ENCODE results near the gene VSNL1.

Gene VSNL1

DNA sequence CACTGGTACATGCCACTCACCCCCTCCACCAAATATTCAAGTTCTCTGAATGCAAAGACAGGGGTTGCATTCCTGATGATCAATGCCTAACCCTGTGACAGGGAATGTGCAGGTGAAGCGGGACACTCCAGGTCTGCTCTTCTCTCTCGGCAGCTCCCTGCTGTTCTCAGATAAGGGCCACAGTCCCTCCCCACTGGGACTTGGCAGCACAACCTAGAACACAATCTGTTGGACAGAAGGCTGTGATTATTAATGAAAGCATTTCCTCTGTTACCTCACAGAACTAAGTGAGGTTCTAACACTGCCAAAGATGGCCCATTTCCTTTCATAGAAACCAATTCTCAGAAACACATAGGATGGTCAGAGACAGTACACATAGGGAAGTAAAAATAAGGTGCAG lies 42.7 kb downstream of the VSNL1 start:
- no peak for DNase-seq (ENCODE audit: low read depth, low spot score)

DNA sequence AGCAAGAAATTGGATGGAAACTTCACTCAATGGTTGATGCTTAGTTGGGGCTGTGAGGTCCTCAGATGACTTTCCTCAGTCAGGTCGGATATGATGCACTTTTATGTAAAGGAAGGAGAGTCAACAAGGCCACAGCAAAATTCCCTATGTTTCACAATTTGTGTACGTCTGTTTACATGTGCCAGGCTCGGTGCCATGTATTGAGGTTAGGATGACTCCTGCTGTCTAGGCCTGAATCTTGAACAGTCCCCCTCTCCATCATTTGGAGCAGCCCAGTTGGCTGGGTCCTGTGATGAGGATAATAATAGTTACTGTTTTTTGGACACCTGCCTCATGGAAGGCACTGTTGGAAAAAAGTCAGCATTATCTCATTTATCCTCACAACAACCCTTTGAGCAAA lies 43.1 kb downstream of the VSNL1 start:
- DNase-seq (ENCODE audit: low read depth, low spot score): no peak

DNA sequence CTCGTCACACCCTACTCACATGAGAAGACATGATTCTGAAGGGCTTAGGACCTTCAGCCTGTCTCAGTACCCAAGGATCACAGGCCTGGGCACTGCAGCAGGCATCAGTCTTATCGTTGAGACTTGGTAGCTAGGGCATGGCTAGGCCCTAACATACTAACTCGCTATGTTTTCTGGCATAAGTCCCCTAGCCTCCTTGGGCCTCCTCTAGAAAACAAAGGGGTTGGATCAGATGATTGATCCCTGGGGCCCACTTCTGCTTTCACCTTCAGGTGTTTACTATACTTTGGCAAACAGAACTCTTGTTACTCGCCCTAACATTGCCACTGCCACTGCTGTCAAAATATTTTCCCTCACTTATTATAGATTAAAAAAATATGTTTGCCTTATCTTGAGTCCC lies 44.2 kb downstream of the VSNL1 start:
- DNase-seq (ENCODE audit: low read depth, low spot score): no peak

DNA sequence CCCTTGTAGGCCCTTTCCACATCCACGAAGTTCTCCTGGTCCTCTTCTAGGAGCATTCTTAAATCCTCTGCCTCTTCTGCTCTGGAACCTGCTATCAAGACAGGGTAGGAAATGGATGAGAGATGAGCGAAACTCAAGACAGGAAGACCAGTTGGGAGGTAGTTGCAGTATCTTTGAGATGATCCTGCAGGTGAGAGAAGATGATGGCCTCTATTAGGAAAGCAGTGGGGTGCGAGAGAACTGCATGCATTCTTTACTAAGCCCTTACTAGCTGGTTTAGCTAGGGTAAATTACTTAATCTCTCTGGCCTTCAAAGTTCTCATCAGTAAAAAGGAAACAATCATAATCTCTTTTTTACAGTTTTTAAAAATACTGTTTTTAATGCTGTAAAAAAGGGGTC lies 47.0 kb downstream of the VSNL1 start:
- DNase-seq (ENCODE audit: low read depth, low spot score): no peak

DNA sequence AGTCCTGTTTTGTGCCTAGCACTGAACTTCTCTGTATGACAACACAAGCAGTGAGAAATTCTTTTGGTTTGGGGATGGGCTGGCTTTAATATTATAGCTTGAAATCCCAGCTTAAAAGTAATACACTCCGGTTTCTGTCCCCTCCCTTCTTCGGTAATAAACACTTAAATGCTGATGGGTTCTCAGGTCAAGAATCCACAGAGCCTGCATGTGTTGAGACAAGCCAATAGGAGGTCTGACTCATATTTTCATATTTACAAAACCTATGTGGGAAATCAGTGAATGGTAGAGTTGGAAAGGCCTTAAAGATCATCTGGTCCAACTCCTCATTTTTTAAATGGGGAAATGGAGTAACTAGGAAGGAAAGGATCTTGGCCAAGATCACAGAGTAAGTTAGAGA lies 47.5 kb downstream of the VSNL1 start:
- DNase-seq (ENCODE audit: low read depth, low spot score): no peak

DNA sequence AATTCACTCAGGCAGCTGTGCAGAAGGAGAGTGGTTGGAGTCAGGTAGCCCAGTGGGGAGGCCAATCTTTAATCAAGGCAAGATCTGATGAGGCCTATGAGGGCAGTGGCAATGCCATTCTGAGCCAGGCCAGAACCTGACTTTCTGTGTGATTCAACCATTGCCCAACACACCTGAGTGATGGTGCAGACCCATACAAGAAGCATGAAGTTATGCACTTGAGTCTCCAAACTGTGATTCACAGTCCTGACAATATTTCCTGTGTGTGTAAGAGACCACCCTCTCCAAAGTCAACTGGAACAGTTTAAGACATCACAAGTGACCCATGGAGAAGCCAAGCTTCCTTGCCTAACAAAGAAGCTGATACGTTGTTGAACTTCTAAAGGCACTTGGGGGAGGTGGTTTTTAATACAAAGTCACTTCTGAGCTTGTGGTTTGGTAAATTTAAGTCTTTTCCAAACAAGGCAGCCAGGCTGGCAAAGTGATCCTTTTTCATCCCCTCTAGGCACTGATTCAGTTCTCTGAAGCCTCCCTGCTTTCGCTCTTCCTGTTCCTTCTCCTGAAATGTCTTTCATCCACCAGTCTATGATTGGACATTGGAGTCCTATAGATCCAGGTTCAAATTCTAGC lies 49.0 kb downstream of the VSNL1 start:
- no peak for DNase-seq (ENCODE audit: low read depth, low spot score)

DNA sequence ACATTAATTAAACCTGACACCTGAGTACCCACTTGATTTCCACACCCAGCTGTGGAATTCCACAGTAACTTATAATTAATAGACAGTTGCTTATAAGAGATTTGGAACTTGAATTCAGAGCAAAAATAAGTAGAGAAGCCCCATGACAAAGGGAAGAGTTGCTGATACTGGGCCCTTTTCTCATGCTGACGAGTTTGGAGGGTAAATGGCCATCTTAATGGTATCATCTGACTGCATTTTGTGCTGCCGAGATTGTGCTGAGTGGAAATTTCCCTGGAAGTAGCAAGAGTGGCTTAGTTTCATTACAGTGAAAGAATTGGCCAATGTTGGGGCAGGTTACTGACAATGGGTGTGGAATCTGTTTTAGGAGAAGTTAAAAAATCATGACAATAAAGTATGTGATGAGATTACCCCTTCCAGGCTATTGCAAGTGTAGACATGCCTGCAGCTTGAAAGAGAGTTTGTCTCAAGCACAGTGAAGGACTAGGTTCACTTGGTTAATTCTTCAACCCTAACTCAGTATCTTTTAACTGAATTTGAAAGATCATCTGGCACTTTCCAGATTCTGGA lies 49.9 kb downstream of the VSNL1 start:
- DNase-seq (ENCODE audit: low read depth, low spot score): no peak

DNA sequence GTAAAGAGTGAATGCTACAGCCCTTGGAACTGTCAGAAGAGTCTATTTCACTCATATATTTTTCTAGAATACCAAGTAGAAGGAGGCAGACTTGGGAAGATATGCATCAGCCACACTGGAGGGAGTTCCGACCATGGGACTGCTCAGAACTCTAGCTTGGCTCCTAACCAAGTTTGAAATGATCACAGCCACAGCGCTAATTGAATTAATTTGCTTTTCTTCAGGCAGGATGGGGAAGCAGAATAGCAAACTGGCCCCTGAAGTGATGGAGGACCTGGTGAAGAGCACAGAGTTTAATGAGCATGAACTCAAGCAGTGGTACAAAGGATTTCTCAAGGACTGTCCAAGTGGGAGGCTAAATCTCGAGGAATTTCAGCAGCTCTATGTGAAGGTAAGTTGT lies 51.4 kb downstream of the VSNL1 start:
- no peak for DNase-seq (ENCODE audit: low read depth, low spot score)

DNA sequence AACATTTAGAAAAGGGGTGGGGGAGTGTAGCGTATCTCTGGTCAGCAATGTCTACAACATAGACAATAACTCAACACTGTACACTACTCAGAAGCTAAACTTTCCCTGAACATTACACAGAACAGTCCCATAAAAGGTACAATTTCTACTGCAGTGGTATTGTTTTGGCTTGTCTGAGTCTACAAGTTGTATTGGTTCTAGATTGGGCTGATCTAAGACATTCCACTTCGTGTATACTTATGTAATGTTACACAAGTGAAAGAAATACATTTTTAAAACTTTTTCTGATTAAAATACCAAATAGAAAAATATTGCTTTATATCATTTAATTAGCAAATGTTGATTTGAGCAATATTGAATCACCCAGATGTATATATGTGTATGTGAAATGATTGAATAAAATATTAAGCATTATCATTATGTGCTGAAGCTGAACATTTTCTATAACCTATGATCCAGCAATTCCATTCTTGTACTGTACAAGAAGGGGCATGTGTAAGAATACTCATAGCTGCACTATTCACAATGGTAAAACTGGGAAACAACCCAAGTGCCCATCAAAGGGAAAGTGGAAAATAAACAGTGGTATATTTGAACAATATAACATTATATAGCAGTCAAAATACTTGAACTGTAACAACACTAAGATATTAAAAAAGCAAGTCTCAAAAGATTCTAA lies 52.4 kb downstream of the VSNL1 start:
- DNase-seq (ENCODE audit: low read depth, low spot score): no peak

DNA sequence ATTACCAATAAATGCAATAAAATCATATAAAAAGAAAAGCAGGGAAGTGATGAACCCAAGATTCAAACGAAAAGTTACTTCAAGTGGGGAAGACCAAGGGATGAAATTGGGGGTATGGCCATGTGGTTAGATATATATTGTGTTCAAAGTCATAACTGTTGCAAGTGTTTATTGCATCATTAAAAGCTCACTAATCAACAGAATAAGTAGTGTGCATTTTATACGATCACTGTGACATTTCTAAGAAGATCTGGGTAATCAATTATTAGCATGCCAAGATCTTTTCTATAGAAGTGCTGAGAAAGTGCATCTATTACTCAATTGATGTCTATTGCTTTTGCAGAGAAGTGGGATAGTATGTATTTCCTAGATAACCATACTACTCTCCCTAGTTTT lies 52.9 kb downstream of the VSNL1 start:
- DNase-seq (ENCODE audit: low read depth, low spot score): no peak

DNA sequence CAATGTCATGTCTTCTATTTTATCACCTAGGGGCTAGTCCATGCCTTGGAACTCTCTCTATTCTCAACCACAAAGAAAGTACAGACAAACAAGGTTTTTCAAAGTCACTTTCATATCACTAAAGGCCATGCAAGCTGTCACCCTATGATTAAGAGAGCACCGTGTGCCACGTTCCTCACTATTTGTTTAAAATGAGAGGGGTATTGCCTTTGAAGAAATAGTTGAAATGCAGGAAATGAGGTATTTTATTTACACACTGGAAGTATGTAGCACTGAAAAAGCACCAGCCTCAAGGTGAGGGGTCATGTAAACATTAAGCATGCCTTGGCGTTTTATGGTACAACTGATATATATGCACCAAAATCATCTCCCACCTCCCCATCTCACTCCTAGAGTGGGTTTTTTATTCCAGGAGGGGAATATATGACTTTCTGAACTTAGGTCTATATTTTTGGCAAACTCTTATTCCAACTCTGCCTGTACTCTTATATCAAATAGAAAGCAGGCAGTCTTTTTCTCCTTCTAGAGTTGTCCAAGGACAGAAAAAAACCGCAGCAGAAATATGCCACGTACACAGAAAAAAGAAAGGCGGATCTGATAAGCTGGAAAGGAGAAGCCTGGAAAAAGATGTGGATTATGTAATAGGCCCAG lies 53.5 kb downstream of the VSNL1 start:
- DNase-seq (ENCODE audit: low read depth, low spot score): no peak

DNA sequence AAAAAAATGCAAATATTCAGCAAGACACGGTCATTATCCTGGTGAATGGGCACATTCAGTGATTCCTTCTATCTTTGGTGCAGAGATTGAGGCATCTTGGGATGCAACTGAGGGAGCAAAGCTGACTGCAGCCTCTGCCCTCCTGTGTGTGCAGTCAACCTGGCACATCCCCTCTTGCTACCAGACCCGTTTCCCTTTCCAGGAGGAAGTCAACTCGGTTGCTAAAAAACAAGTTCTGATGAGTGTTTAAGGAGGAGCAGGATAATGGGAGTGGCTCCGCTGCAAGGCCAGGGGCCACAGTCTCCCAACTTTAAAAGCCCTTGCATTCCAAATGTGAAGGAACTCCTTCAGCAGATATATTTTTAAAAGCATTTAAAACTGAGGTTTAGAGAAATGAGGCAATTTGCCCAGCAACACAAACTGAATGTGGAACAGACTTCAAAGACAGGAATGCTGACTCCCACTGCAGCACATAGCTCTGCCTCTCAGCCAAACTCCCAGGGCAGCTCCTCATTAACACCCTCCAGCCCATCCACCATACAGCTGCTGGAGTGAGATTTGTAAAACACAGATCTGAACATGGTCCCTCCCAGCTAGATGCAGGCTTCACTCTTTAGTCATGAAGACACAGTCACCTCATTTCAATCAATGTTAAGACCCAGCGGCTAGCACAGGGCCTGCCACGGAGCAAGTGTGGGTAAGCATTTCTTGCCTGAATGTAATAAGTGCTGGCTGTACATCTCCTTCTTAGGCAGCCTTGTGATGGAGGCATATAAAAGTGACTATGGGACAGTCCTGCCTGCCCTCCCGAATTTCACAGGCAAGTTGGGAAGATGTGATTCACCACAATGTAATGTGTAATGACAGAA lies 54.3 kb downstream of the VSNL1 start:
- DNase-seq (ENCODE audit: low read depth, low spot score): no peak

DNA sequence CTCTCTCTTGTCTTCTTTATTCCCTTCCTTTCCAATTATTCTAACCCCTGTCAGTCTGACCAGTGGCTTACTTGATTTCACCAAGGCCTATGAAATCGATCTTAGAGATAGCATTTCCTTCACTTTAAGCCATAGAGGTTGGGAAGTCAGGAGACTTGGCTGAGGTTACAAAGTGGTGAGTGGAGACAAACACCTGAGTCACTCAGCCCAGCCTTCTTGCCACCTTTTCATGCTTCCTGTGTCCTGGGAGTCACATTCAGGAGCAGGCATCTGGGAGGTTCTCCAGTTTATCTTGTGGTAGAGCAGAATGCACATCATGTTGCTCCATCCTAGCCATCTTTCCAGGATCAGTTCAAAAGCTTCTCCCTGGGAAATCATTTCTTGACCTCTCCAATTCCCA lies 59.1 kb downstream of the VSNL1 start:
- no peak for DNase-seq (ENCODE audit: low read depth, low spot score)

DNA sequence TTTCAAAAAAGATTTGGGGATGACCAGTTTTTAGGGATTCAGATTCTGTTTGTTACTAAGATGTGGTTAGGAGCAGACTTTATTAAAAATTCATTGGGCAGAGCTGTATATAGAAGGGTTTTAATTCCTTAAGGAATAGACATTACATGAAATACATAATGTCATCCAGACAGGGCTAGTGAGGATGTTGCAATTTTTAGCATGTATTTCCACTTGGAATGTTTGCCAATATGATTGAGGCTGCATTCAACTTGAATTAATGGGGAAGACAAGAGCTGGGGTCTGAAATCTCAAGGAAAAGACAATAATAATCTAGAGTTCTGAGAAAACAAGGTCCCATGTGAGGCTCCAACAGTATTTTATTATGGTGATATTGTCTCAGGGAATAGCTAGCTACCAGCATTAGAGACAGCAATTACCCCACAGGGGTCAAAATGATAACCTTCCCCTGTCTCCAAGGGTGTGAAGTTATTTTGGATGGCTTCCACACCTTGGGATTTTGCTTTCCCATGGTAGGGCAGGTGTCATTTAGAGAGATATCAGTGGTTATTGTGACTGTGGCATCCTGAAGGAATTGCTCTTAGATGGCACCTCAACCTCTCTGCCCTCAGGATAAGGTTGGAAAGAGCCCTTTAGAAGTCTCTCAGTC lies 60.2 kb downstream of the VSNL1 start:
- no peak for DNase-seq (ENCODE audit: low read depth, low spot score)

DNA sequence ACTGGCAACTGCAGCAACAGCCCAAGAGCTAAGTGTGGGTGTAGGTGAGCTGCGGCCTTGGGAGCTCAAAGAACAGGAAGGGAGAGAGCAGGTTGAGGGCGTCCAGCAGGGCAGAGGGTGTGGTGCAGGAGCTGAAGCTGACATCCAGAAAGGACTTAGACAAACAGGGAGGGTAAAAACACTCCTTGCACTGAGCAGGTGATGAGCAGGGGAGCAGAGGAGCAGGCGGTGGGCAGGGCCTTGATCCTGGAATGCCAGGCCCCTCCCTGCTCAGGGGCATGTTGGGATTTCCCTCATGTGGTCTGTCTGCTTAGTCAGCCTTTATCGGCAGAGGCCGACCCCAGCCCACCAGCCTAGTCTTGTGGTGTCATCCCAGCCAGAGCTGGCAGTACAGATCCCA lies 63.6 kb downstream of the VSNL1 start:
- no peak for DNase-seq (ENCODE audit: low read depth, low spot score)

DNA sequence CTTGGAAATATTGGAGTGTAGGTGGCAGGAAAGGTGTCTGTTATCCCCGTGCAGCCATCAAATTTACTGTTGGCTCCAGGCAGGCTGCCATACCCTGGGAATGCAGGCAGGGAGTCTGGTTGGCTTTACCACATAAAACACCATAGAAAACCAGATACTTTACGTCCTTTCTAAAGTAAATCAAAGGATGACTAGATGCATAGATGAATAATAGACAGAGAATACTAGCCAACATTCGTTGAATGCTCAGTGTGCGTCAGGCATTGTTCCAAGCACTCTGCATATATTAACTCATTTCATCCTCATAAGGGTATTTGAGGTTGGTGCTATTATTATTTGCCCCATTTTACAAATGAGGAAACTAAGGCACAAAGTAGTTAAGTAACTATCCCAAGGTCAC lies 65.2 kb downstream of the VSNL1 start:
- DNase-seq (ENCODE audit: low read depth, low spot score): no peak

DNA sequence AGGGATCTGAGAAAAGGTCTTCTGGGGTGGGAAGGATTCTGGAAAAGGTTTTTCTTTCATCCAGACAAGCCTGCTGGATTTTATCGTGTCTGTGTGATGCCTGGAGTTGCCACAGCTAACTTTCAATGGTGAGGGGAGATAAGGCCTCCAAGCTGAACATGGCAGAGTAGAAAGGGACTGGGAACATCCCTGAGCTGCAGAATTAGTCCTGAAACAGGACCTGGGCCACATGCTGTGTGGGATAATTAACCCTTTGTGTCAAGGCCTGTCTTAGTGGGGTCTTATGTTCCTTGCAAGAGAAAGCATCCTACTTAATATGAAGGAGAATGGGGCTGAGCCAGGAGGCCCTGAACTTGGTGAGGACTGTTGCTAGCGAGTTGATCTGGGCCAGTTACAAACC lies 66.4 kb downstream of the VSNL1 start:
- no peak for DNase-seq (ENCODE audit: low read depth, low spot score)

DNA sequence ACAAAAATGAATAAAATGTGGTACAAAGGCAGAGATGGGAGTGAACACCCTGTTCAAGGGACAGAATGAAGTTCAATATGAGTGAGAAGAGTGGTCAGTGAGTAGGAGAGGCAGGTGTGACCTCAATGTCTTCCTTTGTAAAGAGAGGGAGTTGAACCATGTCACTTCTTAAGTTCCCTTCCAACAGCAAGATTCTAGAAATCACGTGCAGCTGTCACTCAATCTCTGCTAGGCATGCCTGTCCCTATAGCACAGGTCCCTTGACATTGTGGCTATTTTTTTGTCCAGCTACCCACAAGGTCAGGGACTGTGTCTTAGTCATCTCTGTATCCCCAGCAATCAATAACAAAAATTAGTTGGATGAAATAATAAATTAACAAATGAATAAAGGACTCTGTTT lies 66.9 kb downstream of the VSNL1 start:
- no peak for DNase-seq (ENCODE audit: low read depth, low spot score)

DNA sequence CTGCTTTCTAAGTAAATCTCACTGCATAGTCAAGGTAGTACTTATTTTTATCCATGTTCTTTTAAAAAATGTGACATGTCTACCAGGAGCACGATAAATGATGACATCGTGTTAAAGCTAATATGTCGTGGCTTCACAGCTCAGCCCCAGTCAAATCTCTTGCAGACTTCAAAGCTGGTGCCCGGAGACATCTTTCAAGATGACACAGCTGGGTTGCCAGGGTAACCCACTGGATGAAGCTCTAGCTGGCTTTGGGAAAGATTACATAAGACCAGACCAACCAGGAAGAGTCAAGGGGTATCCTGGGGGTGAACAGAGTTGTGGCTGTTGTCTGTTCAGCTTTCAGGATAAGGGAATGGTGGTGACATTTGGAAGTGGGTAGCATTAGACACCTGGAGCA lies 67.8 kb downstream of the VSNL1 start:
- no peak for DNase-seq (ENCODE audit: low read depth, low spot score)

DNA sequence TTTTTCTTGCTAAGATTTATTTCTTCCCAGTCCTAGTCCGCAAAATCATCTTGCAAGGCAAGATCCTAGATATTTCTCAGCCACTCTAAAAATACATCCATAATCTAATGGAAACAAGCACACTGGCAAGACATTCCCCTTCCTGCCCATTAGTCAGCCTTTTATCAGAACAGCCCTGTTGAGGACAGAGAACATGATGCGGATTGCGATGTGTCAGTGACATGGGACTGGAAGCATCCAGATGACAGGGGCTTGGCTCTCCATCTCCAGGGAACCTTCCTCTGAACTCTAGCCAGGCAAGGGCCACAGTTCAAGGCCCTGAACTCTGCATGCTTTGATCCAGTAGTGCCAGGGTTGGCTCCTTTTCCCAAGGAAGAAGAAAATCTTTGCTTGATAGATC lies 70.0 kb downstream of the VSNL1 start:
- no peak for DNase-seq (ENCODE audit: low read depth, low spot score)

DNA sequence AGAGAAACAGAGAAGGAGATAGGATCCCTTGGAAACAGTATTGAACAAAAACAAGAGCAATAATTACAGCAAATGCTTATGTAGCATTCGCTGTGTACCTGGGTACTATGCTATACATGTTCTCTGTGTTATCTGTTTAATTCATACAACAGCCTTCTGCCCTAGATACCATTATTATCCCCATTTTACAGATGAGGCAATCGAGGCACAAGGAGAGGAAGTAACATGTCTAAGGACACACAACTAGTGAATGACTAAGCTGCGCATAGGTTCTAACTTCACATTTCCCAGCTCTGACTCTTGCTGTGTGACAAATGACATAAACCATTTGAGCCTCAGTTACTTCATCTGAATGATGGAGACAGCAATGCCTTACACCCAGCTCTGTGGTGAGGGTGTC lies 70.5 kb downstream of the VSNL1 start:
- no peak for DNase-seq (ENCODE audit: low read depth, low spot score)

Measured in activated CD4-positive, CD25-positive, alpha-beta regulatory T cell treated with anti-CD3 and anti-CD28 coated beads, Interleukin-2, amount 50 U/mL, for 16 hours (primary cell).